ENCODE data around the gene UBN2.

DNA sequence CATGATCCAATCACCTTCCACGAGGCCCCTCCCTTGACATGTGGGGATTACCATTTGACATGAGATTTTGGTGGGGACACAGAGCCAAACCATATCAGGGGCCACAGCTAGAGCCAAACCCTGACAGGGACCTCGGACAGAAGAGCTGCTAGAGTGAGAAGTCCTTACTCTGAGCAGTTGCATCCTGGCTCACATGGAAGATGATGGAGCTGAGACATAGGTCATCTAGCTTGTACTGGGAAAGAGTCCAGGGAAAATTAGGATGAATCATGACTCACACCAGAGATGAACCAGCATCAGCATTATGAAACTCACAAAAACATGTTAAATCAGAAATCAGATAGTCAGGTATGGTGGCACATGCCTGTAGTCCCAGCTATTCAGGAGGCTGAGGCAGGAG lies 97.3 kb downstream of the UBN2 start:
- TF ChIP-seq, protein P1, sequence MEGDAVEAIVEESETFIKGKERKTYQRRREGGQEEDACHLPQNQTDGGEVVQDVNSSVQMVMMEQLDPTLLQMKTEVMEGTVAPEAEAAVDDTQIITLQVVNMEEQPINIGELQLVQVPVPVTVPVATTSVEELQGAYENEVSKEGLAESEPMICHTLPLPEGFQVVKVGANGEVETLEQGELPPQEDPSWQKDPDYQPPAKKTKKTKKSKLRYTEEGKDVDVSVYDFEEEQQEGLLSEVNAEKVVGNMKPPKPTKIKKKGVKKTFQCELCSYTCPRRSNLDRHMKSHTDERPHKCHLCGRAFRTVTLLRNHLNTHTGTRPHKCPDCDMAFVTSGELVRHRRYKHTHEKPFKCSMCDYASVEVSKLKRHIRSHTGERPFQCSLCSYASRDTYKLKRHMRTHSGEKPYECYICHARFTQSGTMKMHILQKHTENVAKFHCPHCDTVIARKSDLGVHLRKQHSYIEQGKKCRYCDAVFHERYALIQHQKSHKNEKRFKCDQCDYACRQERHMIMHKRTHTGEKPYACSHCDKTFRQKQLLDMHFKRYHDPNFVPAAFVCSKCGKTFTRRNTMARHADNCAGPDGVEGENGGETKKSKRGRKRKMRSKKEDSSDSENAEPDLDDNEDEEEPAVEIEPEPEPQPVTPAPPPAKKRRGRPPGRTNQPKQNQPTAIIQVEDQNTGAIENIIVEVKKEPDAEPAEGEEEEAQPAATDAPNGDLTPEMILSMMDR (conservative IDR thresholded peaks at IDR 0.05; ENCODE audit: low read length), result no peak
- TF ChIP-seq EZH2phosphoT487 (IDR thresholded peaks at IDR 0.05; ENCODE audit: borderline replicate concordance), result no peak
